Cerebellar nuclear complex (tissue), 1 donor: ENCODE results near the gene IVD.

Experiments used
- DNase-seq, 2 experiments: peaks; one replicate each; lab custom pipeline; 2025; lab: John Stamatoyannopoulos, UW

IVD gene

GRCh38 chr15:40459391-40460015 lies 53.9 kb downstream of the IVD start:
- no peak for DNase-seq

GRCh38 chr15:40460404-40460803 lies 54.8 kb downstream of the IVD start:
- DNase-seq = no peak

GRCh38 chr15:40461958-40462357 lies 56.4 kb downstream of the IVD start:
- no peak for DNase-seq

- DNase-seq = no peak
These were observed 57.7 kb downstream of the IVD start for GRCh38 chr15:40463279-40463678.

GRCh38 chr15:40463886-40464545 lies 58.4 kb downstream of the IVD start:
- DNase-seq = no peak

GRCh38 chr15:40464595-40465185 lies 59.1 kb downstream of the IVD start:
- DNase-seq = no peak

GRCh38 chr15:40465939-40466338 lies 60.3 kb downstream of the IVD start:
- DNase-seq = no peak

GRCh38 chr15:40466426-40467260 lies 61.0 kb downstream of the IVD start:
- no peak for DNase-seq

- no peak for DNase-seq
These were observed 61.6 kb downstream of the IVD start for GRCh38 chr15:40467261-40467615.

- no peak for DNase-seq
These were observed 63.3 kb downstream of the IVD start for GRCh38 chr15:40468898-40469331.

GRCh38 chr15:40469776-40470390 lies 64.3 kb downstream of the IVD start:
- no peak for DNase-seq

- no peak for DNase-seq
These were observed 65.0 kb downstream of the IVD start, which contains the start of gene CHST14 for GRCh38 chr15:40470423-40471104. Gene CHST14, plus strand, starts transcription at chr15:40470984. Its CDS starts 230 bp downstream, at chr15:40471214.
